Esophagus muscularis mucosa (tissue), 4 donors: Measurements from ENCODE around the gene ANK2. TPM values are rescaled to one million over a fixed set of nuclear protein-coding genes. Genes with fewer than 3 reads are reported as not detected.
A peak's percentile ranks its signal among the peaks of the same experiment; 100 is the strongest.

Experiments used
- DNase-seq: peaks from one replicate; pipeline ENCODE4 v3.0.0-alpha.2; 2017; ENCODE audit errors: extremely low spot score
- H3K27ac ChIP-seq, 4 donors: fragments of 200-600 bp; sonication (generic); replicated peaks in 1 of 4; 1 replicate in 3 of 4; 2 replicates in 1 of 4; pipeline ENCODE4 v1.5.1; 2016 to 2019; ENCODE audit warnings: mild to moderate bottlenecking in 1 of 4
- H3K27me3 ChIP-seq, 4 donors: fragments of 200-600 bp; sonication (generic); one replicate each; pipeline versions ENCODE4 v1.5.1 to v1.6.0; 2016 to 2019
- H3K36me3 ChIP-seq, 4 donors: fragments of 200-600 bp; sonication (generic); one replicate each; pipeline ENCODE4 v1.5.1; 2016 to 2019
- H3K4me1 ChIP-seq, 4 donors: fragments of 200-600 bp; sonication (generic); one replicate each; pipeline ENCODE4 v1.5.1; 2016 to 2019
- H3K4me3 ChIP-seq, 4 donors: fragments of 200-600 bp; sonication (generic); 1 replicate in 2 of 4; 2 replicates in 2 of 4; pipeline ENCODE4 v1.5.1; 2016 to 2019; ENCODE audit warnings: mild to moderate bottlenecking in 4 of 4, moderate library complexity in 1 of 4
- H3K9me3 ChIP-seq, 4 donors: fragments of 200-600 bp; sonication (generic); 1 replicate in 3 of 4; 2 replicates in 1 of 4; pipeline ENCODE4 v1.5.1; 2016 to 2019
- CTCF ChIP-seq, 3 experiments: fragments of 200-600 bp in 2 of 3; fragments of 450-650 bp in 1 of 3; sonication (generic) in 2 of 3; IDR thresholded peaks; one replicate each; pipeline ENCODE4 v1.5.1; 2017 to 2019; ENCODE audit warnings: antibody characterized with exemption in 3 of 3, mild to moderate bottlenecking in 2 of 3, moderate library complexity in 1 of 3
- EP300 ChIP-seq: sonication (generic); formaldehyde crosslinking; IDR thresholded peaks from one replicate; pipeline ENCODE4 v1.6.1; 2017; ENCODE audit warnings: antibody characterized with exemption
- POLR2A ChIP-seq: fragments of 450-650 bp; IDR thresholded peaks from one replicate; pipeline ENCODE4 v1.6.1; 2017; ENCODE audit warnings: antibody characterized with exemption, moderate library complexity, mild to moderate bottlenecking, low read depth
- POLR2AphosphoS5 ChIP-seq, 2 donors: sonication (generic); formaldehyde crosslinking; IDR thresholded peaks; one replicate each; pipeline ENCODE4 v1.6.1; 2017; ENCODE audit warnings: antibody characterized with exemption in 2 of 2
- WGBS: methylation state at CpG from one replicate; pipeline ENCODE4 v1.1.5; 2018; 5-methylcytosine and 5-hydroxymethylcytosine counted together
- intact Hi-C: fragments of 100-400 bp; cut with DNase I; formaldehyde crosslinking; loops from one replicate; pipeline ENCODE4 v1.15.1; 2023
- total RNA-seq, 4 donors: library from RNA; depleted of rRNA; stranded (reverse); fragments of >200 nt; gene quantifications; one replicate each; pipeline versions ENCODE4 v1.1.0 to v1.2.1, GENCODE V29; 2016

ANK2 gene
- total RNA-seq, 4 donors from 2014 or later: 76.8 to 88.0 (median 82.8) TPM

DNA sequence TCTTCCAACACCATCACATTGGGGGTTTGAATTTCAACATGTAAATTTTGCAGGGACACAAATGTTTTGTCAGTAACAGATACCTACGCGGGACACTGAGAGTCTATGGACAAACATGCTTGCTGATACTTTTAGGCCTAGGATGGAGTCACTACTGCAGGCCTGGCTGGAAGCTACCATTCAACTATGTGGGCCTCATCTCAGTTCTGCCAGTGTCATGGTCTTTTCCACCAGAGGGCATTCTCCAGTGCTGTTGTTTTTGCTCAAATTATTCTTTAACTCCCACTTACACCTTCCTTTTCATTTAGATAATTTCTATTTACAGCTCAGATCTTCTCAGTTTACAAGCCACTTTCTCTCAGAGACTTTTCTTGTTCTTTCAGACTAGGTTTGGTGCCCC lies 7.0 kb upstream of the ANK2 start:
- peaks cover 0 to 6% (median 0%) of the 10 kb centered on the region in 4 donors for H3K4me1 ChIP-seq
- no peak overlapping the region for H3K27ac ChIP-seq
- no peak for DNase-seq
- H3K9me3 ChIP-seq: peaks cover 0 to 9% (median 4%) of the 10 kb centered on the region in 4 donors
- H3K4me3 ChIP-seq: no peak overlapping the region
- no peaks in the 10 kb centered on the region for H3K27me3 ChIP-seq
- 45% methylated on average over 2 of the region's 2 CpGs for WGBS
- TF ChIP-seq POLR2A (no peak), CTCF (IDR thresholded peaks at IDR 0.05) (no peak), POLR2AphosphoS5 (IDR thresholded peaks at IDR 0.05) (no peak), EP300 (no peak)
- intact Hi-C loops: no loop called here
- H3K36me3 ChIP-seq: no peaks in the 10 kb centered on the region

GRCh38 chr4:113043591-113043990 lies 5.9 kb upstream of the ANK2 start:
- Histone ChIP-seq H3K9me3 (peaks cover 0 to 9% (median 4%) of the 10 kb centered on the region in 4 donors), H3K27ac (no peak overlapping the region), H3K4me3 (no peak overlapping the region), H3K36me3 (no peaks in the 10 kb centered on the region), H3K4me1 (peaks cover 0 to 6% (median 0%) of the 10 kb centered on the region in 4 donors), H3K27me3 (no peaks in the 10 kb centered on the region)
- no peak for DNase-seq
- intact Hi-C loops: no loop called here
- TF ChIP-seq CTCF (IDR thresholded peaks at IDR 0.05) (no peak), POLR2AphosphoS5 (IDR thresholded peaks at IDR 0.05) (no peak), EP300 (no peak), POLR2A (no peak)

DNA sequence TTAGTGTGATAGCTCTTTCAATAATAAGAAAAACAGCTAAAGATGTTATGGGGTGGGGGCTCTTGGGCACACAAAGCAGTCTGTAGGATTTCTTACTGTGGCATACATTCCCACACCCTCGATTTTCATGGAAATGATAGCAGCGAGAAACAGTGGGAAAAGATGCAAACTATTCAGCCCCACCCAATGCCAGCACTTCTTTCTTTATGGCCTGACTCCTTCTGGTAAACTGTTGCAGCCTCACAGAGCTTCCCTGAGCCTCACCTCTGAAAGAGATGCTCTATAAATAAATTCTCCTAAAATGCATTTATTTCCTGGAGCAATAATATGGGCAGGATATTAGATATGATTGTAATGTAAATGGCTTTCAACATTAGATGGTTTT lies 910 bp downstream of the ANK2 start:
- TF ChIP-seq POLR2AphosphoS5 (IDR thresholded peaks at IDR 0.05): no peak
- no peak for TF ChIP-seq EP300
- no peak for TF ChIP-seq POLR2A
- TF ChIP-seq CTCF (IDR thresholded peaks at IDR 0.05): no peak
- Histone ChIP-seq H3K36me3 (no peaks in the 10 kb centered on the region), H3K4me3 (peak overlapping the region; percentile 40 to 56 (median 46)), H3K27me3 (no peaks in the 10 kb centered on the region), H3K9me3 (no peaks in the 10 kb centered on the region), H3K4me1 (peaks cover 7 to 25% (median 11%) of the 10 kb centered on the region in 4 donors), H3K27ac (peak overlapping the region in 2 of 4 donors; percentile 17 to 44)
- intact Hi-C loops: no loop called here
- DNase-seq: no peak
- 20% methylated on average over 2 of the region's 2 CpGs for WGBS

DNA sequence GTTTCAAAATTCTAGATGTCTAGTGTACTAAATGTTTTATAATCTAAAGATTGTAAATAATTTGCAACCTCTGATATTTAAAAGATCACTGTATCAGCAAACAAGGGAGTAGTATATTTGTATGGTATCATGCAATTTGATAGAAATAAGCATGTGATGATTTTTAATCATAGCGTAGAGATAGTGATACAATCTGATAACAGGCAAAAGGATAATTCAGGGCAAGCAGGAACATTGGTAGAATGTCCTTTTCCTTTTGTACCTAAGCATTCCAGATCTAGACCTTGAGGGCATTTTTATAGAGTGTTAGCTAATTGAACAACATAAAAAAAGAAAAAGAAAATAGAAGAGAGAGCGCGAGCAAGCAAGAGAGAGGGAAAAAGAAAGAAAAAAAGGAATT lies 1.4 kb downstream of the ANK2 start:
- Histone ChIP-seq H3K36me3 (no peaks in the 10 kb centered on the region), H3K4me1 (peaks cover 7 to 25% (median 11%) of the 10 kb centered on the region in 4 donors), H3K27ac (no peak overlapping the region), H3K4me3 (peak overlapping the region in 3 of 4 donors; percentile 4 to 40 (median 4)), H3K27me3 (no peaks in the 10 kb centered on the region), H3K9me3 (no peaks in the 10 kb centered on the region)
- intact Hi-C loops: no loop called here
- TF ChIP-seq CTCF (IDR thresholded peaks at IDR 0.05) (no peak), POLR2AphosphoS5 (IDR thresholded peaks at IDR 0.05) (no peak), POLR2A (no peak), EP300 (no peak)
- WGBS: 87% methylated on average over 3 of the region's 3 CpGs
- no peak for DNase-seq

DNA sequence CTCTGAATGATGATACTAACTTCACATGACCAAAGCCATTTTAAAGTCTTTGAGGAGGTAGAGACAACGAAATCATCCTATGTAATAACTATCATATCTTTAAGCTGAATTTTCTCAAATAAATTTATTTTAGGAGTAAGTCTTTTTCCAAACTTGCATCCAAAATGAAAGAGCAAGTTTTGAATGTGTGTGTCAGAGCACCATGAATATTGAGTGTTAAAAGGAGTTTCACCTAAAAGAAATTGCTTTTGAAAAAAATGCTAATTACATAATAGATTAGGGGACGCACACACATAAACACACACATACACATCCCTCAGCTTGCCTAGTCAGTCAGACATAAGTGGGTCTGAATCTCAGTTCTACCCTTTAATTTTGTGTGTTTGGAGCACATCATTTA lies 1.9 kb downstream of the ANK2 start:
- no peak for DNase-seq
- Histone ChIP-seq H3K4me1 (peaks cover 7 to 25% (median 11%) of the 10 kb centered on the region in 4 donors), H3K27me3 (no peaks in the 10 kb centered on the region), H3K4me3 (peak overlapping the region in 2 of 4 donors; percentile 4 to 40), H3K36me3 (no peaks in the 10 kb centered on the region), H3K27ac (no peak overlapping the region), H3K9me3 (no peaks in the 10 kb centered on the region)
- no peak for TF ChIP-seq POLR2AphosphoS5 (IDR thresholded peaks at IDR 0.05)
- TF ChIP-seq EP300: no peak
- TF ChIP-seq POLR2A: no peak
- no peak for TF ChIP-seq CTCF (IDR thresholded peaks at IDR 0.05)
- WGBS: 88% methylated on average over 2 of the region's 2 CpGs
- intact Hi-C loops: no loop called here
